Measurements from ENCODE around the gene CPSF4L.

Gene CPSF4L

DNA sequence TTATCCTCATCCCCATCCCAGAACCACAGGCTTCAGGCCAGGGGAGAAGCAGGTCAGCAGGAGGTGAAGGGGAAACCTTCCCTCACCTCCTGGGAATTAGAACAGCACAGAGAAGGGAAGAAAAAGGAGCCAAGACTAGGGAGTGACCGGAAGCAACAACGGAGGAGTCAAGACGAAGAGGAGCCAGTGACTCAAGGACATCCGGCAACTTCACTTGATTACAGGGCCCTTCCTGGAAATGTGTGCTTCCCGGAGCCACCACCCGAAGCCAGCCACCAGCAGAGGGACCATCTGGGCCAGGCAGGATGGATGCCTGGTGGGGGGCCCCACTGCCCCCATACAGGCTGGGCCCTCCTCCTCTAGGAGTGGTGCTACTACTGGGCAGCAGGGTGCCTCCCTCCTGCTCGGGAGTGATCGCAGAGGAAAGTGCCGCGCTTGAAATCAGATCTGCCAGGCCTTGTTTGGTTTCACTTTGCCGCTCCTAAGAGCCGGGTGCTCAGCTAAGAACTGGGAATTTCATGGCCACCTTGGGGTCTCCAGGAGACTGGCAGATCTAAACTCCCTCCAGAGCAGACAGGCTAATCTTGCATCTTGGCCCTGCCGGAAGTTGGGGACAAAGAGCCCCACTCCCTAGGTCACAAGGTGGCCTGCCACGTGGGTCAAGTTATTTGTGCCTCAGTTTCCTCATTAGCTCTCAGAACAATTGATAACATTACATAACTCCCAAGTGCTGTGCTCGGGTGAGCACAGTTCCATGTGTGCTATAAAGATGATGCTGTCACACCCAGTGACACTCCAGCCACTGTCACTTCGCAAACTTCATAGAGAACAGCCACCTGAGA is 43.5 kb upstream of the CPSF4L start:
- TF ChIP-seq CTCF (IDR thresholded peaks at IDR 0.05; ENCODE audit: borderline replicate concordance, insufficient read depth, low read depth, low read length) = no peak
- no peak overlapping the region for H3K4me3 ChIP-seq (ENCODE audit: low read depth, low read length)

DNA sequence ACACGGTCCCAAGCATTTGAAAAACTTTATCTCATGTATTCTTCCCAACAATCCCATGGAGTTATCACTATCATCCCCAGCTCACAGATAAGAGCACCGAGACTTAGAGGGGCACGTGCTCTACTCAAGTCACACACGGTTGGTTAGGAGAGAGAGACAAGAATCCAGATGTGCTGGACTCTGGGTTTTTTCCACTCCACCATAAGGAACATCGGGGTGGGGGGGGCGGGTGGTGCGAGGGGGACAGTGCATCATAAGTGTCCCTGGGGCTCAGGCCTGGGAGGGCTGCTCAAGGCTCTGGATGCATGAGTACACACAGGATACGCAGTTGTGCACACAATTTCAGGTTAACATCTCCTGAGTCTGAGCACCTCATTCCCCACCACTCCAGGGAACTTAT is 42.8 kb upstream of the CPSF4L start:
- H3K4me3 ChIP-seq (ENCODE audit: low read depth, low read length) = no peak overlapping the region
- TF ChIP-seq CTCF (IDR thresholded peaks at IDR 0.05; ENCODE audit: borderline replicate concordance, insufficient read depth, low read depth, low read length) = no peak

DNA sequence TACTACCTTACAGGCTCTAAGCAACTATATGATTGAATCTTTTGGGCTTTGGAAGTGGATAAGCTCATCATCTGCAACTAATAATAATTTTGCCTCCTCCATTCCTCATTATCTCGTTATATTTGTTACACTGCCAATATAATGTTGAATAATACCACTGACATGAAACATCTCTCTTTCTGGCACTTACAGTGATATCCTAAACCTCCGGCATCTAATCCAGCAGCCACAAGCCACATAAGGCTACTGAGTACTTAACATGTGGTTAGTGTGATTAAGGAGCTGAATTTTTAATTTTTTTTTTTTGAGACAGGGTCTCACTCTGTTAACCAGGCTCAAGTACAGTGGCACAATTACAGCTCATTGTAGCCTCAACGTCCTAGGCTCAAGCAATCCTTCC is 40.5 kb upstream of the CPSF4L start:
- TF ChIP-seq CTCF (IDR thresholded peaks at IDR 0.05; ENCODE audit: borderline replicate concordance, insufficient read depth, low read depth, low read length) = no peak
- H3K4me3 ChIP-seq (ENCODE audit: low read depth, low read length) = no peak overlapping the region

GRCh38 chr17:73301369-73301768 is 39.7 kb upstream of the CPSF4L start:
- TF ChIP-seq CTCF (IDR thresholded peaks at IDR 0.05; ENCODE audit: borderline replicate concordance, insufficient read depth, low read depth, low read length) = no peak
- H3K4me3 ChIP-seq (ENCODE audit: low read depth, low read length) = no peak overlapping the region

GRCh38 chr17:73300392-73300791 is 38.7 kb upstream of the CPSF4L start:
- TF ChIP-seq CTCF (IDR thresholded peaks at IDR 0.05; ENCODE audit: borderline replicate concordance, insufficient read depth, low read depth, low read length) = no peak
- H3K4me3 ChIP-seq (ENCODE audit: low read depth, low read length) = no peak overlapping the region

DNA sequence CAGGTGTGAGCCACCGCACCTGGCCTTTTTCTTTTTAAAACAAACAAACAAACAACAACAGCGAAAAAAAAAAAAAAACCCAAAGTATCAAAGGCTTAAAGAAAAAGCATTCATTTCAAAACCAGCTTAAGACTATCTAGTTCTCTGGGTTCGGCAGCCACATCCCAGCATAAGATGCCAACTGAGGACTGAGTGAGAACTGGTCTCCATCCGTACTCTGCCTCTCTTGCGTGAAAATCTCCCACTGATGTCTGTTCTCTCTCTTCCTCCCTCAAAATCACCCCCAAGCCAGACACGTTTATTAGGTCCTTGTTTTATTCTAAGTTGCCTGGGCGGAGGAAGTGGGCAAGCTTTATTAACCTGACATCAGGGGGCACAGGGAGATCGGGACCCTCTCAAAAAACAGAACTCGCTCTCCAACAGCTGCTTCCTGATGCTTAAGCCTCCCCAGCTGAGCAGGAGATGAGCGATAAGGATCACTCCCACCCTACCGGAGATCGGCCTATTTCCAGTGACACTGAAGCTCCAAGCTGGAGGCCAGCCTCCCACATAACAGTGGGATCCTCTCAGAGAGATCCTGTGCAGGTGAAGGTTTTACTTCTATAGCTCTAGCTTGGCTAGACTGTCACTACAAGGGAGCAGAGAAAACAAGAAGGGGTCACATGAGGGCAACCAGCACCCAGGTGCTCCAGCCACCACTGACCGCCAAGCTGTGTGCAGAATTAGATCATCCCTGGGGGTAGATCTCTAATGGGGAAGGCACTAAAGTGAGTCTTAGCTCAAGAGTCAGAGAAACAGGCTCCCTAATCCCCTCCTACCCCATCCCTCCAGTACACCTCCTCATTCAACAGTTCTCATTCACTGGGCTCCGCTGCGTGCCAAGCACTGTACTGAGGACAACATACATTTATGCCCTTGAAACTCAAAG is 36.5 kb upstream of the CPSF4L start:
- no peak for TF ChIP-seq CTCF (IDR thresholded peaks at IDR 0.05; ENCODE audit: borderline replicate concordance, insufficient read depth, low read depth, low read length)
- no peak overlapping the region for H3K4me3 ChIP-seq (ENCODE audit: low read depth, low read length)

Data from GM12875 (cell line).